Small intestine (tissue), 7 donors: ENCODE data around the gene MON1B. TPM values are rescaled to one million over a fixed set of nuclear protein-coding genes. Genes with fewer than 3 reads are reported as not detected.

Source experiments
- DNase-seq, 2 donors: peaks; one replicate each; pipeline versions ENCODE4 v3.0.0 to v3.0.0-alpha.2; 2013
- FAIRE-seq: peaks from 2 replicates; lab custom pipeline; 2012; peaks lifted over from hg19 to GRCh38; lab: Jason Lieb, UNC
- H3K27ac ChIP-seq, 3 donors: one replicate each; pipeline ENCODE4 v1.5.1; 2013; ENCODE audit warnings: low read length in 2 of 3, mild to moderate bottlenecking in 2 of 3, control low read depth in 1 of 3, inconsistent platforms in 1 of 3, low read depth in 1 of 3, moderate library complexity in 1 of 3
- H3K27me3 ChIP-seq, 3 donors: one replicate each; pipeline ENCODE4 v1.6.1; 2013; ENCODE audit warnings: low read length in 3 of 3, inconsistent platforms in 1 of 3; ENCODE audit not compliant: control insufficient read depth in 3 of 3, insufficient read depth in 3 of 3
- H3K36me3 ChIP-seq, 3 donors: one replicate each; pipeline ENCODE4 v1.6.1; 2013; ENCODE audit warnings: low read length in 3 of 3, inconsistent platforms in 1 of 3, low read depth in 1 of 3, mild to moderate bottlenecking in 1 of 3, moderate library complexity in 1 of 3; ENCODE audit not compliant: control insufficient read depth in 3 of 3, insufficient read depth in 2 of 3
- H3K4me1 ChIP-seq, 3 donors: one replicate each; pipeline ENCODE4 v1.6.1; 2013; ENCODE audit warnings: low read length in 2 of 3, inconsistent platforms in 1 of 3, low read depth in 1 of 3, mild to moderate bottlenecking in 1 of 3, moderate library complexity in 1 of 3; ENCODE audit not compliant: control insufficient read depth in 3 of 3, insufficient read depth in 2 of 3
- H3K4me3 ChIP-seq, 3 donors: one replicate each; pipeline ENCODE4 v1.5.1; 2013; ENCODE audit warnings: low read length in 3 of 3, control low read depth in 1 of 3, inconsistent platforms in 1 of 3, low read depth in 1 of 3, mild to moderate bottlenecking in 1 of 3, moderate library complexity in 1 of 3
- H3K9me3 ChIP-seq, 2 donors: one replicate each; pipeline ENCODE4 v1.6.1; 2013; ENCODE audit warnings: low read depth in 1 of 2, low read length in 1 of 2; ENCODE audit not compliant: control insufficient read depth in 2 of 2, insufficient read depth in 1 of 2
- WGBS, 3 donors: extraction: QIAGEN DNeasy Blood & Tissue Kit; methylation state at CpG; one replicate each; pipeline ENCODE4 v1.1.7; 2013; 5-methylcytosine and 5-hydroxymethylcytosine counted together
- polyA plus RNA-seq, 4 donors: library from polyadenylated mRNA; stranded (reverse) in 3 of 4; unstranded in 1 of 4; fragments of 200-250 nt in 3 of 4; fragments of 120-200 nt in 1 of 4; gene quantifications; one replicate each; pipeline versions ENCODE4 v1.2.1 to v1.2.3, GENCODE V29; 2013
- donor health status: healthy with polysubstance abuse.
- donor health status: control.
- donor health status: control.
- donor health status: Bipolar disorder and iron deficiency.
- donor health status: healthy.

Gene MON1B
- polyA plus RNA-seq, 4 donors, result 16.5 to 32.4 (median 20.0) TPM

DNA sequence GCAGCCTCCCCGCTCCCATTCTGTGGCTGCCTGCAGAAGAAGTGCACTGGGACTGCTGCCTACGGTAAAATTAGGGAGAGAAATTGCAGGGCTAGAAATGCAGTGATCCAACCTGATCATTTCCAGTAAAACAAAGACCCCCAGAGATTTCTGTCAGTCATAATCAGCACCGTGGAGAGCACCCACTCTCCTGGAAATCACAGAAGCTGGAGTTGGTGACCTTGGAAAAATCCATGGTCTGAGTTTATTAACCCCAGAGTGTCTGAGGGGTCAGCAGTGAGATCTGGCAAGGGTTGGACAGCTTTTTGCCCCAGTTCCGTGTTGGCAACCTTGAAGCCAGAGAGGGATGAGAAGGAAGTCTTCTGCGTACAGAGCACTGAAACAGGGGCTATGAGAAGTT lies 16.0 kb downstream of the MON1B start:
- no peaks in the 10 kb centered on the region for H3K27me3 ChIP-seq
- no peak overlapping the region for H3K27ac ChIP-seq
- no peaks in the 10 kb centered on the region for H3K36me3 ChIP-seq
- H3K4me3 ChIP-seq, result no peak overlapping the region
- DNase-seq, result no peak
- FAIRE-seq, result no peak
- no peaks in the 10 kb centered on the region for H3K9me3 ChIP-seq
- WGBS, 3 donors, result 64 to 84% (median 73%) methylated on average over 5 of the region's 5 CpGs
- no peaks in the 10 kb centered on the region for H3K4me1 ChIP-seq

DNA sequence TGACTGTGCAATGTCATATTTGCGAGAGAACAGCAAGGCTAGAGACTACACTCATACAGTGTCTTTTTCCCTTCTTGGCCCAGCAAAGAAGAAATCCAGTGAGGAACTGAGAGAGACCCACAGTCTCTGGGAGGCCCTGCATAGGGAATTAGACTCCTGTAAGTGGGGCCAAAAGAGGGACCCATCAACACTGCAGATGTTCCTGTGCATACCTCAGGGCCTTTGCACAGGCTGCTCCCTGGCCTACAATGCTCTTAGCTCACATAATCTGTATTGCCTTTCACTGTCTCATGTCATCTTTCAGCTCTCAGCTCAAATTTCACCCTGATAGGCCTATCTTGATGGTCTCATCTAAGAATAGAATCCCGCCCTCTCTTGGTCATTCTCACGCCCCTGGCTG lies 17.4 kb downstream of the MON1B start:
- no peaks in the 10 kb centered on the region for H3K36me3 ChIP-seq
- H3K9me3 ChIP-seq, result no peaks in the 10 kb centered on the region
- FAIRE-seq, result no peak
- peaks cover 0 to 4% (median 0%) of the 10 kb centered on the region in 3 donors for H3K4me1 ChIP-seq
- H3K27ac ChIP-seq, result no peak overlapping the region
- no peak for DNase-seq
- H3K27me3 ChIP-seq, result no peaks in the 10 kb centered on the region
- H3K4me3 ChIP-seq, result no peak overlapping the region
- whole genome bisulfite sequencing, 3 donors, result 77 to 97% (median 90%) methylated on average over 3 of the region's 3 CpGs

DNA sequence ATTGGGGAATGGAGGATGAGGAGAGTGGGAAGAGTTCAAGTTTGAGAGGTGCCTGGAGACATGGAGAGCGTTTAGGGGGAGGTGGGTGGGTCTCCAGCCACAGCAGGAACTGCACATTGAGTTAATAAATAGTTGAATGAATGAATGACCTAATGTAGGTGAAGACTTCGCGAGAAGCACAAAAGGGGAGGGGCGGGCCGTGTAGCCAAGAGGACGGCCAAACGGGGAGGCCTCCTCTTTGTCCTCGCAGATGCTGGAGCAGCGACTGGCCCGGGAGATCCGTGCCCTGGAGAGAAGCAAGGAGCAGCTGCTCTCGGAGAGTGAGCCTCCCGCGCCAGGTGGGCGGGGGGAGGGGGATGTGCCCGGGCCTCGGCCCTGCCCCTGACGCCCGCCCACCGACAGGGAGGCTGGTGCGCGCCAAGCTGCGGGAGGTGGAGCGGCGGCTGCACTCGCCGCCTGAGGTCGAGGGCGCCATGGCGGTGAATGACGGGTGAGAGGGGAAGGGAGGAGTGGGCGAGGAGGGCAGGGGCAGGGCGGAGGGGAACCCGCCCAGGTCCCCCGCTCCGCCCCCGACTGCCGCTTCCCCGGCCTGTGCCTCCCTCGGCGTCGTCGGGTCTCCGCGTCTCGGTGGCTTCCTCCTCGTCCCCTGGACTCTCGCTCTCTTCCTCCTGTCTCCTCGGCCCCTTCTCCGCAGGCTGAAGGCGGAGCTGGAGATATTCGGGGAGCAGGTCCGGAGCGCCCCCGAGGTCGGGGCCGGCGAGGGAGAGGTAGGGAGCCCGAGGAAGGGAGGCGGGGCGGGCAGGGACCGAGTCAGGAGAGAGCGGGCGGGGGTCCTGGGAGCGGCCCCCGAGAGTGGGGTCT lies 21.1 kb downstream of the MON1B start:
- Histone ChIP-seq H3K9me3 (no peaks in the 10 kb centered on the region), H3K36me3 (no peaks in the 10 kb centered on the region), H3K4me3 (peak overlapping the region; percentile 61 to 75 (median 66)), H3K27ac (peak overlapping the region; percentile 8 to 74 (median 69)), H3K27me3 (no peaks in the 10 kb centered on the region), H3K4me1 (peaks cover 0 to 4% (median 0%) of the 10 kb centered on the region in 3 donors)
- DNase-seq (peak; percentile 52 to 82), FAIRE-seq (no peak)
- WGBS, 3 donors, result 2% methylated on average over 38 to 66 of the region's 66 CpGs

DNA sequence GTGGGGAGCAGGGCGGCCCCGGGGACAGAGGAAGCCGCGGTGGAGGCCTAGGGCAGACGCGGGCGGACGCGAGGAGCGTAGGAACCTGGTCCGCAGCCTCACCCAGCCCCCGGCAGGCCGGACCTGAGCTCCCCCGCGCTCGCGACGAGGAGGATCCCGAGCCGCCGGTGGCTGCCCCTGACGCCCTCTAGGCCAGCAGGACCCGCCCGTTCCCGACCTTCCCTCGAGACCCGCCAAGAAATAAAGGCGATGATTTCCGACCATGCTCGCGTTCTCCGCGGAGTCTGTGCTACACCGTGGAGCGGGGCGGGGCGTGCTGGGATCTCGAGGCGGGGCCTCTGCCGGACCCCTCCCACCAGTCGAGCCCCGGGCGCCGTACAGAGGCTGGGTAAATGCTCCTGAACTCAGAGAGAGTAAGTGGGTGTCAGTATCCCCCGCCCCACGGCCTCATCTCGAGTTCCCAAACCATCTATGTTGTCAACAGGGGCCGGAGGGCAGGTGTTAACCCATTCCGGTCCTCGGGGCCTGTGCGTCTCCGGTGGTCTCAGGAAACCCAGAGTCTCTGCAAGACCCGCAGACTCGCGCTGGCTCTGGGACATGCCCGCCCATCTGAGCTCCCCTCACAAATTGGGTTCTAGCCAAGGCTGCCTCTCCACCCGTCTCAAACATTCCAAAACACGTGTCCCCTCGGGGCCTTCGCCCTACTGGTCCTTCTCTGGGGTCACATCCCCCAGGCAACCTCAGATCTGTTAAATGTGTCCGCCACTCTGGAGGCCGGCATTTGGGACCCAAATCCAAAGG lies 22.0 kb downstream of the MON1B start:
- Histone ChIP-seq H3K4me1 (peaks cover 0 to 4% (median 0%) of the 10 kb centered on the region in 3 donors), H3K27me3 (no peaks in the 10 kb centered on the region), H3K36me3 (no peaks in the 10 kb centered on the region), H3K4me3 (peak overlapping the region; percentile 61 to 75 (median 66)), H3K9me3 (no peaks in the 10 kb centered on the region), H3K27ac (peak overlapping the region; percentile 8 to 74 (median 69))
- FAIRE-seq, result no peak
- DNase-seq, result peak; percentile 60 to 79
- 19 to 28% (median 21%) methylated on average over 52 to 62 of the region's 62 CpGs for whole genome bisulfite sequencing, 3 donors

DNA sequence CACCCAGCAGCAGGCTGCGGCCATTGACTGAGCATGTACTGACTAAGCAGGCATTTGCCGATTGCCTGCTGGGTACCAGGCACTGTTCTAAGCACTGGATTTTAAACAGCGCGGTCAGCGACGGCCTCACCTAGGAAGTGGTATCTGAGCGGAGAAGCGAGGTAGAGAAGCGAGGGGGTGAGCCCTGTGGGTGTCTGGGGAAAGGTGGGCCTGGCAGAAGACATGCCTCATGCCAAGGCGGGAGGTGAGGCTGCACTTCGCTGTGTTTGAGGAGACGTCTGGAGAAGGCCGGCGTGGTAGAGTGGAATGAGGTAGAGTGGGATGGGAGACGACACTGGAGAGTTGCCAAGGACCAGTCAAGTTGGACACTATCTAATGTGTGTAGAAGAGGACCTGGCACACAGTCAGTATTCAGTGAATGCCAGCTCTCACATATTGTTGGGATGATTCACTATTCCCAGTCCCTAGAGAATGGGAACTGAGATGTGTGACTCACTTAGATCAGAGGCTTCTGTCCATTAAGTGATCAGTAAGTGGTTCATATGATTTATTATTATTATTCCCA lies 22.6 kb downstream of the MON1B start:
- WGBS, 3 donors, result 87 to 94% (median 94%) methylated on average over 15 of the region's 15 CpGs
- FAIRE-seq (no peak), DNase-seq (no peak)
- Histone ChIP-seq H3K36me3 (no peaks in the 10 kb centered on the region), H3K27ac (no peak overlapping the region), H3K9me3 (no peaks in the 10 kb centered on the region), H3K27me3 (no peaks in the 10 kb centered on the region), H3K4me1 (peaks cover 0 to 4% (median 0%) of the 10 kb centered on the region in 3 donors), H3K4me3 (no peak overlapping the region)

DNA sequence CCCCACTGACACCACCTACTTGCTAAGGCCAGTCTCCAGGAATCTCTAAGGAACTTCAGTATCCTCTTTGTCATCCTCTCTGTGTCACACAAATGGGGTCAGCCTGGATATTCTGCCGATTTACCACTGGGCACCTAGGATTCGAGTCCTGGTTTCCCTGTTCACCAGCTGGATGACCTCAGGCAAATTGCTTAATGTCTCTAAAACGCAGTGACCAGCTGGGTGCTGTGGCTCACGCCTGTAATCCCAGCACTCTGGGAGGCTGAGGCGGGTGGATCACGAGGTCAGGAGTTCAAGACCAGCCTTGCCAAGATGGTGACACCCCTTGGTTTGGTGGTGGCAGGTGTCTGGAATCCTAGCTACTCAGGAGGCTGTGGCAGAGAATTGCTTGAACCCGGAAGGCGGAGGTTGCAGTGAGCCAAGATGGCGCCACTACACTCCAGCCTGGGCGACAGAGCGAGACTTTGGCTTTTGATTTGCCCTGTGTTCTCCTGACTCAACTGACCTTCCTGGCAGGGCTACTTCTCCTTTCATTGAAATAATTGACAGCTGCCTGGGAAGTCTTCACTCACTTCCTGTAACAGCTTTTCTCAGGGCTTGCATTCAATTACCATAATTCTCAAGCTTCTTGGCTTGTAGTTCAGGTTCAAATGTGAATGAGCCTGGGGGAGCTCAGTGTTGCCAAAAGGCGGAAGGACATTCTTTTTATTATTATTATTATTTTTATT lies 23.6 kb downstream of the MON1B start:
- no peaks in the 10 kb centered on the region for H3K36me3 ChIP-seq
- H3K27me3 ChIP-seq, result no peaks in the 10 kb centered on the region
- H3K4me3 ChIP-seq, result no peak overlapping the region
- H3K27ac ChIP-seq, result no peak overlapping the region
- DNase-seq (no peak), FAIRE-seq (no peak)
- no peaks in the 10 kb centered on the region for H3K9me3 ChIP-seq
- H3K4me1 ChIP-seq, result peaks cover 0 to 4% (median 0%) of the 10 kb centered on the region in 3 donors
- WGBS, 3 donors, result 88 to 89% (median 89%) methylated on average over 12 of the region's 12 CpGs

DNA sequence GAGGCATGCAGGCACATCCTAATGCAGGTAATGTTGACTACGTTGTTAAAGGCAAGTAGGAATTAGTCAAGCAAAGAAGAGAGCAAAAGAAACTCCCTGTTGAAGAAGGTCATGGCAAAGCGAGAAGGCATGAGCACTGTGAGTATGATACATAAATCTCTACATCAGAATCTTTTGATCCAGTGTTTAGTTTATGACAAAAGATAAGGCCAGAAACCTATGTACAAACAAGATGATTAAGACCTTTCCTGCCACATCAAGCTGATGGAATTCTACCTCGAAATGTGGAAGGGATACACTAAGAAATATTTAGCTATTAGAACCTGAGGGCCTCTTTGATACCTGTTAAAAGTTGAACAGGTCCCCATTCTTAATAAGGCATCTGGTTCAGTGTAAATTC lies 28.4 kb downstream of the MON1B start:
- Histone ChIP-seq H3K9me3 (no peaks in the 10 kb centered on the region), H3K4me1 (no peaks in the 10 kb centered on the region), H3K4me3 (no peak overlapping the region), H3K36me3 (no peaks in the 10 kb centered on the region), H3K27me3 (no peaks in the 10 kb centered on the region), H3K27ac (no peak overlapping the region)
- FAIRE-seq, result no peak
- DNase-seq, result no peak
- WGBS, 3 donors, result 81 to 89% (median 84%) methylated on average over 3 of the region's 3 CpGs

DNA sequence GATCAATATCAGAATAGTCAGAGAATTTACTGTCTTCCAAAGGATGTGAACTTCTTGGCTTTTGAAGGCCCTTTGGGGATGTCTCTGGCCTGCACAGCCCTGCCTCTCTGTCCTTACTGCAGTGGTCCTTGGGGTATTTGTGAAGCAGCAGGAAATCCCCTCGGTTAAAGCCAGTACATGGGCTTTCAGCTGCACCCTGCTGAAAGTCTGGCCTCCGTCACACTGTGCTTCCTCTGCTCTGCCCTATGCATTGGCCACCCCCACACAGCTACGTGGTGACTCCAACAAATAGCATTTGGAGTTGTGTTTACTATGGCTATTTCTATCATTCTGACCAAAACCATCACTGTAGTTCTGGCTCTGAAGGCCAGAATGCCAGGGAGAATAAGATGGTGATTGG lies 29.4 kb downstream of the MON1B start:
- WGBS, 3 donors, result 46 to 61% (median 54%) methylated on average over 3 of the region's 3 CpGs
- Histone ChIP-seq H3K36me3 (no peaks in the 10 kb centered on the region), H3K27me3 (no peaks in the 10 kb centered on the region), H3K9me3 (no peaks in the 10 kb centered on the region), H3K4me1 (no peaks in the 10 kb centered on the region), H3K4me3 (no peak overlapping the region), H3K27ac (no peak overlapping the region)
- FAIRE-seq (no peak), DNase-seq (no peak)
